Calu3 (cell line): ENCODE data around the gene NOC2L. TPM values are rescaled to one million over a fixed set of nuclear protein-coding genes. Genes with fewer than 3 reads are reported as not detected.

Experiments
- BruUV-seq: library from RNA; stranded (reverse); fragments of 400-500 nt; replicated peaks from 2 replicates; lab custom pipeline; 2021; lab: Mats Ljungman, UMichigan
- CTCF ChIA-PET: fragments of 300-600 bp; sonication (Branson Sonifier 250); formaldehyde crosslinking; loops from one replicate; lab custom pipeline; 2022; ENCODE audit warnings: antibody characterized with exemption; lab: Charles Lee
- DNase-seq: peaks from one replicate; pipeline ENCODE4 v3.0.0; 2022
- H3K27ac Mint-ChIP-seq: one replicate; pipeline ENCODE4 v1.8.0; 2022; ENCODE audit warnings: mixed read lengths; ENCODE audit not compliant: unreplicated experiment
- H3K27me3 Mint-ChIP-seq: one replicate; pipeline ENCODE4 v1.8.0; 2022; ENCODE audit warnings: mixed read lengths; ENCODE audit not compliant: unreplicated experiment
- H3K36me3 Mint-ChIP-seq: one replicate; pipeline ENCODE4 v1.8.0; 2022; ENCODE audit warnings: mild to moderate bottlenecking, moderate library complexity, mixed read lengths; ENCODE audit not compliant: insufficient read depth, unreplicated experiment
- H3K4me1 Mint-ChIP-seq: one replicate; pipeline ENCODE4 v1.8.0; 2022; ENCODE audit warnings: mild to moderate bottlenecking, low read depth, mixed read lengths; ENCODE audit not compliant: unreplicated experiment
- H3K4me3 Mint-ChIP-seq: one replicate; pipeline ENCODE4 v1.8.0; 2022; ENCODE audit warnings: mild to moderate bottlenecking, low read depth, moderate library complexity, mixed read lengths; ENCODE audit not compliant: unreplicated experiment
- H3K9me3 Mint-ChIP-seq: one replicate; pipeline ENCODE4 v1.8.0; 2022; ENCODE audit warnings: low read depth, mixed read lengths; ENCODE audit not compliant: unreplicated experiment
- intact Hi-C: fragments of 100-400 bp; cut with micrococcal nuclease; formaldehyde crosslinking; loops from one replicate; pipeline ENCODE4 v1.10.0; 2022; ENCODE audit not compliant: unreplicated experiment
- total RNA-seq: library from RNA; stranded (reverse); gene quantifications from 2 replicates; pipeline ENCODE4 v1.2.3, GENCODE V29; 2022
- TF ChIP-seq, protein P1 (sequence below): fragments of 200-600 bp; IDR thresholded peaks from one replicate; pipeline ENCODE4 v1.8.0; 2022; ENCODE audit warnings: antibody characterized with exemption; ENCODE audit not compliant: unreplicated experiment

Gene NOC2L
- total RNA-seq, 1 experiment from 2014 or later: 98.6 TPM

DNA sequence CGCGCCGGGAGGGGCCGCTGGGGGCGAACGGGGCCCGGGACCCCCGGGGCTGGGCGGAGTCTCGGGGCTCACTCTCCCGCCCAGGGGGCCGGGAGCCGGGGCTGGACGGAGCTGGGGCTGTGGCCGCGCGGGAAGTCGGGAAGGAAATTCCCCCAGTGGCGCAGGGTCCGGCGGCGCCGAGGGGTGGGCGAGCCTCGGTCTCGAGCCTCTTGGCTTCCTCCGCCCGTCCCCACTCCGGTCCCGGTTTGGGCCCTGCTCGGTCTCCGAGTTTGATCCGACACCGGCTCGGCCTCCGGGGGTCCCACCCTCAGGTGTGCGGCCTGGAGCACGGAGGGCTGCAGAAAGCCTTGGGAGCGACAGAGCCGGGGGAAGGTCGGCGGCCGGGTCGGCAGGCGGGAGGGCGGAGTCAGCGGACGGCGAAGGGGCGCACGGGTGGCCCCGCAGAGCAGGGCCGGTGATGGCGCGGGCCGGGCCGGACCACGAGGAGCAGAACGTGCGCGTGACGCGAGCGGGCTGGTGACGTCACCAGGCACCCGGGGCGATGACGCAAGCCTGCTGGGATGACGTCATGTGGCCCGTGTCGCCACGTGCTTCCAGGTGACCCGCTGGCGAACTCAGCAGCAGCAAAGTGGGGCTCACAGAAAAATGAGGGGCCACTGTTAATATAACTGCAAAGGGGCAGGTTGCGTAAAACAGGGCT is 41.5 kb upstream of the NOC2L start:
- no peaks in the 10 kb centered on the region for H3K9me3 Mint-ChIP-seq
- intact Hi-C loops: no loop called here
- CTCF ChIA-PET: no interaction called here
- BruUV-seq: no TSS peak
- H3K4me3 Mint-ChIP-seq: peak overlapping the region; percentile 79
- peak; percentile 88 for DNase-seq
- H3K36me3 Mint-ChIP-seq: peaks cover 66% of the 10 kb centered on the region
- TF ChIP-seq, protein P1, sequence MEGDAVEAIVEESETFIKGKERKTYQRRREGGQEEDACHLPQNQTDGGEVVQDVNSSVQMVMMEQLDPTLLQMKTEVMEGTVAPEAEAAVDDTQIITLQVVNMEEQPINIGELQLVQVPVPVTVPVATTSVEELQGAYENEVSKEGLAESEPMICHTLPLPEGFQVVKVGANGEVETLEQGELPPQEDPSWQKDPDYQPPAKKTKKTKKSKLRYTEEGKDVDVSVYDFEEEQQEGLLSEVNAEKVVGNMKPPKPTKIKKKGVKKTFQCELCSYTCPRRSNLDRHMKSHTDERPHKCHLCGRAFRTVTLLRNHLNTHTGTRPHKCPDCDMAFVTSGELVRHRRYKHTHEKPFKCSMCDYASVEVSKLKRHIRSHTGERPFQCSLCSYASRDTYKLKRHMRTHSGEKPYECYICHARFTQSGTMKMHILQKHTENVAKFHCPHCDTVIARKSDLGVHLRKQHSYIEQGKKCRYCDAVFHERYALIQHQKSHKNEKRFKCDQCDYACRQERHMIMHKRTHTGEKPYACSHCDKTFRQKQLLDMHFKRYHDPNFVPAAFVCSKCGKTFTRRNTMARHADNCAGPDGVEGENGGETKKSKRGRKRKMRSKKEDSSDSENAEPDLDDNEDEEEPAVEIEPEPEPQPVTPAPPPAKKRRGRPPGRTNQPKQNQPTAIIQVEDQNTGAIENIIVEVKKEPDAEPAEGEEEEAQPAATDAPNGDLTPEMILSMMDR: no peak
- H3K27ac Mint-ChIP-seq: peak overlapping the region; percentile 95
- H3K27me3 Mint-ChIP-seq: no peaks in the 10 kb centered on the region
- H3K4me1 Mint-ChIP-seq: peaks cover 19% of the 10 kb centered on the region

DNA sequence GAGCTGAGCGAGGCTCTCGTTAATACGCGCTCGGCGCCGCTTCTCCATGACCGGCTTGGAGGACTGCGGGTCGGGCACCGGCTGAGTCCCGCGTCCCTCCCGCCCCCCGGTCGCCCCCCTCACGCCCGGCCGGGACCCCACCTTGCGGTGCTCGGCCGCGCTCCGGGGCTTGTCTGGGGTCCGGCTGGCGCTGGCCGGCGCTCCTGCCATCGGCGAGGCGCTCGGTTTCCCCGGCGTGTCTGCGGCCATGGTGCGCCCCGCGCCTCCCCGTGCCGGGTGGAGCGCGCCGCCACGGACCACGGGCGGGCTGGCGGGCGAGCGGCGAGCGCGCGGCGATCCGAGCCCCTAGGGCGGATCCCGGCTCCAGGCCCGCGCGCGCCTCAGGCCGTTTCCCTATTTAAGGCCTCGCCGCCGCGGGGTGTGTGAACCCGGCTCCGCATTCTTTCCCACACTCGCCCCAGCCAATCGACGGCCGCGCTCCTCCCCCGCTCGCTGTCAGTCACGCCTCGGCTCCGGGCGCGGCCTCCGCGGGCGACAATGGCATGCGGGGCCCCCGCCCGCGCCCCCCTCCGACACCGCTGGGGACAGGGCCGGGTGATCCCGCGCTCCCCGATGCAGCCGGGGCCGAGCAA is 40.8 kb upstream of the NOC2L start, which contains the start of gene HES4:
Gene HES4 (minus strand): TSS at position 373 of the 632 bp plus-strand sequence. CDS start 124 bp downstream, at position 249.
- Mint-ChIP-seq H3K36me3 (peaks cover 63% of the 10 kb centered on the region), H3K27me3 (no peaks in the 10 kb centered on the region), H3K27ac (peak within 1 kb of the TSS; percentile 95), H3K9me3 (no peaks in the 10 kb centered on the region), H3K4me1 (peaks cover 13% of the 10 kb centered on the region), H3K4me3 (peak within 1 kb of the TSS; percentile 79)
- BruUV-seq: no TSS peak
- TF ChIP-seq, protein P1: no peak
- intact Hi-C loops: no loop called here
- CTCF ChIA-PET: no interaction called here
- peak; percentile 91 for DNase-seq

DNA sequence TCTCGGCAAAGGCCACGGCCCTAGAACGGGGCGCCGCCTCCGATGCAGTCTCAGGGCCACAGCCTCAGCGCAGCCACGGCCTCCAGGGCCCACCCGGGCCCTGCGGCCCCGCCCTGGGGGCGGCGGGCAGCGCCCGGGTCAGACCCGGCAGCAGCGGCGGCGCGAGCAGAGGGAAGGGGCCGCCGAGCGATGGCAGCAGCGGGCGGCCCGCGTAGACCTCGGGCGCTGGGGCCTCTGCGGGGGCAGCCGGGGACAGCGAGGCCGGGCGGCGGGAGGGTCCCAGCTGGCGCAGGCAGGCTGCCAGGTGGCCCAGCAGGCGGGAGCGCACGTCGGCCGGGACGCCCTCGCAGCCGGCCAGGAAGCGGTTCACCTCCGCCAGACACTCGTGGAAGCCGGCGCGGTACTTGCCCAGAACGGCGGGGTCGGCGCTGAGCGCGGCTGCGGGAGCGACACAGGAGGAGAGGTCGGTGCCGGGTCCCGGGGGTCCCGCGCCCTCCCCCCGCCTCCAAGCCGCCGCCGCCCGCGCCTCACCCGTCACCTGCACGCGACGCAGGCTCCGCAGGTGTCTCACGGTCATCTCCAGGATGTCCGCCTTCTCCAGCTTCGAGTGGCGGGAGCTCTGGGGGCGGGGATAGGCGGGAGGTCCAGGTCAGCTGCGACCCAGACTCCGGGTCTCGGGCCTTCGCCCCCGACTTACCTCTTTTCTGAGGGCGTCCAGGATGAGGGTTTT is 40.1 kb upstream of the NOC2L start:
- TF ChIP-seq, protein P1: no peak
- BruUV-seq: TSS peak; percentile 62
- CTCF ChIA-PET: no interaction called here
- Mint-ChIP-seq H3K4me1 (peaks cover 7% of the 10 kb centered on the region), H3K4me3 (peak overlapping the region; percentile 79), H3K9me3 (no peaks in the 10 kb centered on the region), H3K27me3 (no peaks in the 10 kb centered on the region), H3K27ac (no peak overlapping the region), H3K36me3 (peaks cover 61% of the 10 kb centered on the region)
- peak; percentile 46 for DNase-seq
- intact Hi-C loops: no loop called here

DNA sequence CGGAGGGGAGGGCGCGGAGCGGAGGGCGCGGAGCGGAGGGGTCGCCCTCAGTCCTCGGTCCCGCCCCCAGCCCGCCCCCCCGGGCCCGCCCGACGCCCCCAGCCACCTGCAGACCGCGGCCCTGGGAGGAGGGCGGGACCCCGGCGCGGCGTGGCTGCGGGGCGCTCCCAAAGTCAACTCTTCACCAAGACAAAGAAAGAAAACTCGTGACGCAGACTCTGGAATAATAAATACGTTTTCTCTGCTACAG is 39.6 kb upstream of the NOC2L start:
- no TSS peak for BruUV-seq
- no peaks in the 10 kb centered on the region for H3K27me3 Mint-ChIP-seq
- DNase-seq: no peak

More for the DNA sequence above, 39.6 kb upstream of the NOC2L start:
- Mint-ChIP-seq H3K4me1 (peaks cover 7% of the 10 kb centered on the region), H3K9me3 (no peaks in the 10 kb centered on the region), H3K4me3 (peak overlapping the region; percentile 79), H3K27ac (no peak overlapping the region), H3K36me3 (peaks cover 61% of the 10 kb centered on the region)
- intact Hi-C loops: no loop called here
- TF ChIP-seq, protein P1: no peak
- CTCF ChIA-PET: no interaction called here
